HAP-1 (cell line): ENCODE measurements around the gene SLC49A4.

Source experiments
- DNase-seq, 2 experiments: peaks; one replicate each; pipeline ENCODE4 v3.0.0-alpha.2; 2016 to 2020; ENCODE audit warnings: low spot score in 2 of 2
- H3K27me3 ChIP-seq: fragments of 250-450 bp; sonication (Bioruptor Pico); 2 replicates; pipeline ENCODE4 v1.5.1; 2020; ENCODE audit warnings: low read depth, mild to moderate bottlenecking, moderate library complexity
- H3K36me3 ChIP-seq: fragments of 250-450 bp; sonication (Bioruptor Pico); replicated peaks from 2 replicates; pipeline ENCODE4 v1.5.1; 2020; ENCODE audit warnings: mild to moderate bottlenecking
- H3K4me1 ChIP-seq: fragments of 250-450 bp; sonication (Bioruptor Pico); 2 replicates; pipeline ENCODE4 v1.5.1; 2020; ENCODE audit warnings: mild to moderate bottlenecking
- H3K4me3 ChIP-seq: fragments of 250-450 bp; sonication (Bioruptor Pico); 2 replicates; pipeline ENCODE4 v1.5.1; 2020; ENCODE audit warnings: mild to moderate bottlenecking, moderate library complexity
- H3K9me3 ChIP-seq: fragments of 250-450 bp; sonication (Bioruptor Pico); 2 replicates; pipeline ENCODE4 v1.5.1; 2020; ENCODE audit warnings: mild to moderate bottlenecking, moderate library complexity
- in situ Hi-C: fragments of 300-500 bp; cut with MboI; formaldehyde crosslinking; loops from 3 replicates; pipeline ENCODE4 v1.14.3; 2020; ENCODE audit warnings: low sequenced_read_pairs, inconsistent platforms, mixed read lengths

Gene SLC49A4

DNA sequence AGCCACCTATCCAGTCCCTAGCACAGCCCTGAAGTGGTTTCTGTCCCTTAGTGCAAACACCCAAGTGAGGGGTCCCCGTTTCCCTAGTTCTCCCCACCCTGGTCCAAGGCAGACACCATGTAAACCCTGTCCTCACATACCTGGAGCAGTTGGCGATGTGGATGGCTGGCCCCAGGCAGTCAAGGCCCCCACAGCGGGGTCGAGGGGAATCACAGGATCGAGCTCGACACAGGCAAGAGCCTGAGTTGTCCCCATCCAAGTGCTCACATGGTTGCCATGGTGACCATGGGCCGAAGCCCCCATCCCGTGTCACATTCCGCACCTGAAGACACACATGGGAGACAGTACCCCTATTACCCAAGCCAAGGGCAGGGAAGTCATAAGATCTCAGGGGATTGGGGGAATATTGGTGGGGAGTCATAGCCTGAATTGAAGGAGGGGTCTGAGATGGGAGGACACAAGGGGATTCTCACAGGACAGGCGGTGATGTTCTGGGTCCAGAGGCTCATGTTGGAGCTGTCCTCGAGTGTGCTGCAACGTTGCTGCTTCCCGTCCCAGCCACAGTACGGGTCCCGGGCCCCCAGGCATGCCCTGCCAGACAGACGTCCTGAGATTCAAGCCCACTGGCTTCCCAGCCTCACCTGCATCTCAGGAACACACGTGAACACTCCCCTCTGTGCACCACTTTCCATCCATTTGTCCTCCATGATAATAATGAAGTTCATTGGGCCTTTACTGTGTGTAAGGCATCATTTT lies 120.6 kb downstream of the SLC49A4 start:
- Histone ChIP-seq H3K4me1 (no peaks in the 10 kb centered on the region), H3K36me3 (no peaks in the 10 kb centered on the region), H3K9me3 (no peaks in the 10 kb centered on the region), H3K4me3 (no peak overlapping the region), H3K27me3 (no peaks in the 10 kb centered on the region)
- DNase-seq: no peak
- in situ Hi-C loops: no loop called here

DNA sequence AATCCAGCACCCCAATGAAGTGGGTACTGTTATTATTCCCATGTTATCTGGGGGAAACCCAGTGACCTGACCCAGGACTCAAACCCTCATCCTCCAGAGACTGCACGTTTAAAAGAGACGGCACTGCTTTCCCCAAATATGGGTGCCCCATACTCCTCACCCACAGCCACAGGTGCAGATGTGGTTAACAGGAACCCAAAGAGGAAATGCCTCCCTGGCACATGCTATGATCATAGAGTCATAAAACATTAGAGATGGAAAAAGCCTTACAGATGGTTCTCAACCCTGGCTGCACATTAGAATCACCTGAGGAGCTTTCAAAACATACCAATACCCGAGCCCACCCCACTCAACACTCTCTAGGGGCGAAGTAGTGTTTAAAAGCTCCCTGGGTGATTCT lies 121.2 kb downstream of the SLC49A4 start:
- no peaks in the 10 kb centered on the region for H3K27me3 ChIP-seq

GRCh38 chr3:122916580-122916979 lies 121.7 kb downstream of the SLC49A4 start:
- Histone ChIP-seq H3K4me1 (0 out of 2 replicates have a peak, but pooled peaks cover 2% of the 10 kb centered on the region), H3K4me3 (no peak overlapping the region), H3K9me3 (no peaks in the 10 kb centered on the region), H3K27me3 (no peaks in the 10 kb centered on the region), H3K36me3 (no peaks in the 10 kb centered on the region)
- in situ Hi-C loops: no loop called here
- no peak for DNase-seq

More for the DNA sequence above, 121.2 kb downstream of the SLC49A4 start:
- Histone ChIP-seq H3K36me3 (no peaks in the 10 kb centered on the region), H3K4me3 (no peak overlapping the region), H3K9me3 (no peaks in the 10 kb centered on the region), H3K4me1 (no peaks in the 10 kb centered on the region)
- in situ Hi-C loops: no loop called here
- DNase-seq: no peak

DNA sequence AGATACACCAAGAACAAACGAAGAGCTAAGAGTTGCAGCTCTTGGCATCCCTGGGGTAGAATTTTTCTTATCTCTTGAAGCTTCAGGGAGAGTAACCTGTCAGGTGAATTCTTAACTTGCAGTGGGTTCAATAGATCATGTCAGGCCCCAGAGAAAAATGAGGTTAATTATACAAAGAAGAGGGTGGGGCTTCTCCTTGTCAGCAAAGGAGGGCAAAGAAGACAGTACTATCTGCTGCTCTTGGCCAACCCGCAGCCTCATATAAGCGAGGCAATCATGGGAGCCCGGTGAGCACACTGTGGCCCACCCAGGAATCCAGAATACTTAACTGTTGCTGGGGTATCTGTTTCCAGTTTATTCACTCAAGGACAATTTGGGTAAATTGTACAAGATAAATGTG lies 122.5 kb downstream of the SLC49A4 start:
- Histone ChIP-seq H3K9me3 (no peaks in the 10 kb centered on the region), H3K4me1 (peaks cover 3% of the 10 kb centered on the region; the same call in 1 of the 2 replicates), H3K4me3 (no peak overlapping the region), H3K36me3 (no peaks in the 10 kb centered on the region), H3K27me3 (peaks cover 5% of the 10 kb centered on the region; the same call in 1 of the 2 replicates)
- no peak for DNase-seq
- in situ Hi-C loops: no loop called here

DNA sequence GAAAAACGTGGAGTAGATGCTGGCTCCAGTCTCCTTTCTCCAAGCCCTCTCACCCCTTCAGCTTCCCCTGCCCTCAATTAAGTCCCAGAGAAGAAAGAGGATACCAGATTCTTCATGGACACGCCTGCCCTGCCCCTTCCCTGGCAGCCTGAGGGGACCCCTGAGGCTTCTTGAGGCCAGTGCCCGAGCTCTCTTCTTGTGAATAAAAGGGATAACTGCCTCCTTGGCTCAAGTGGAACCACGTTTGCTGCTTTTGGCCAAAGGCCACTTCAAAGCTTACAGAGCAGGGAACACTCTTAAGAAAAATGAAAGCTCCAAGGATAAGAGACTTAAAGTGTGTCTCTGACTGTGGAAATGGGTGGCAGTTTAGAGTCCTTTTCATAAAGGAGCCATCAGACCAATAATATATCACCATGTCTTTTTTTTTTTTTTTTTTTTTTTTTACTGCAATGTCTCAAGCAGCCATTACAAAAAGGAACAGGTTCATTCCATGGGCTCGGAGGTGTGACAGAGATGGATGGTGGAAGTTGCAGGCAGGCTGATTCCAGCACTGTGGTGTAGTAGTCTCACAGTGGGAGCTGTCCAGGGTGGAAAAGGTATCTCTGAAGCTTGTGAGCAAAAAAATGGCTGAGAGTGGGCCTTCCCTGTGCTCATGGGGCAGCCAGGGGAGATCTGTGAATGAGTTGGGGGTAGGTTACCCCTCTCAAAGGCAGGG lies 123.9 kb downstream of the SLC49A4 start:
- no peak for DNase-seq
- no peaks in the 10 kb centered on the region for H3K9me3 ChIP-seq
- in situ Hi-C loops: no loop called here
- peaks cover 3% of the 10 kb centered on the region; the same call in 1 of the 2 replicates for H3K4me1 ChIP-seq
- peaks cover 6% of the 10 kb centered on the region; the same call in 1 of the 2 replicates for H3K27me3 ChIP-seq
- H3K4me3 ChIP-seq: no peak overlapping the region
- no peaks in the 10 kb centered on the region for H3K36me3 ChIP-seq

- in situ Hi-C loops: no loop called here
- no peak for DNase-seq
- no peaks in the 10 kb centered on the region for H3K9me3 ChIP-seq
- no peaks in the 10 kb centered on the region for H3K36me3 ChIP-seq
- peaks cover 6% of the 10 kb centered on the region; the same call in 1 of the 2 replicates for H3K27me3 ChIP-seq
- H3K4me1 ChIP-seq: peaks cover 3% of the 10 kb centered on the region; the same call in 1 of the 2 replicates
- H3K4me3 ChIP-seq: no peak overlapping the region
Measured at GRCh38 chr3:122919291-122919610, 124.4 kb downstream of the SLC49A4 start.

DNA sequence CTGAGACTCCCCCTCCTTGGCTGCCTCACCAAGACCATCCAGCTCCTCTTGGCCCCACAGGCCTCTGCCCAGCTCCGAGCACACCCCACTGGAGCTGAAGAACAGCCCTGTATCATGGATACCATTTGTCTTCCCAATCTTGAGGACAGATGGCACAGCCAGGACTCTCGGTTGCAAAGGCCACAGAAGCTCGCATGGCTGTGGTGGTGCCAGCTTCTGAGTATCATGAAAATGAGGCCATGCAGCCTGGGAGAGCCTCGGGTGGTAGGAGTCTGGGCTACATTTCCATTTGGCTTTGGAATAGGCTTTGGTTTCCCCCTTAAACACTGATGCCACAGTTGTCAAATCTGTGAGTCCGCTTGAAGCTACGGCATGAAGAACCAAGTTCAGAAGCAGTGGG lies 126.1 kb downstream of the SLC49A4 start:
- Histone ChIP-seq H3K36me3 (no peaks in the 10 kb centered on the region), H3K9me3 (no peaks in the 10 kb centered on the region), H3K4me1 (peaks cover 3% of the 10 kb centered on the region; the same call in 1 of the 2 replicates), H3K27me3 (peaks cover 9% of the 10 kb centered on the region; the same call in 1 of the 2 replicates), H3K4me3 (no peak overlapping the region)
- in situ Hi-C loops: no loop called here
- no peak for DNase-seq

GRCh38 chr3:122921791-122922651 lies 127.2 kb downstream of the SLC49A4 start:
- in situ Hi-C loops: no loop called here
- no peaks in the 10 kb centered on the region for H3K36me3 ChIP-seq
- DNase-seq: peak; percentile 45 to 85
- H3K27me3 ChIP-seq: peaks cover 9% of the 10 kb centered on the region; the same call in 1 of the 2 replicates
- no peaks in the 10 kb centered on the region for H3K9me3 ChIP-seq
- peaks cover 3% of the 10 kb centered on the region; the same call in 1 of the 2 replicates for H3K4me1 ChIP-seq
- peak overlapping the region; percentile 32 for H3K4me3 ChIP-seq

DNA sequence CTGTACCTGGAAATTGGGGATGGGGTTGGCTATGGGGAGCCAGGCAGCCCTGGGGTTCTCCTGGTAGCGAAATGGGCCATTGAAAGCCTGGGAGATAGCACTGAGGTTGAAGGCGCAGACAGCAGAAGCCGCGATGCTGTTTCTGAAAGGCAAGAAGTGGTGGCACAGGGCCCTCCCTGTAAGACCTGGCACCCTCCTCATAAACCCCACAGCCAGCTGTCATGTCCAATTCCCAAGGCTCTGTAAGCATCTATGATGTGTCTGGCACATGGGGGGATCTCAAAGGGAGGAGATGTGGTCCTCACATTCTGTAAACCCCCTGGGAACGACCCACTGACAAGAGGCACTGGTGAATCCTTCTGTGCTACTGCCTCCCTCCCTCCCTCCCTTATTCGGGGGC lies 128.7 kb downstream of the SLC49A4 start:
- in situ Hi-C loops: no loop called here
- no peaks in the 10 kb centered on the region for H3K9me3 ChIP-seq
- no peaks in the 10 kb centered on the region for H3K36me3 ChIP-seq
- peaks cover 3% of the 10 kb centered on the region; the same call in 1 of the 2 replicates for H3K4me1 ChIP-seq
- no peak for DNase-seq
- H3K4me3 ChIP-seq: no peak overlapping the region
- H3K27me3 ChIP-seq: peaks cover 9% of the 10 kb centered on the region; the same call in 1 of the 2 replicates

- DNase-seq: no peak
- Histone ChIP-seq H3K9me3 (no peaks in the 10 kb centered on the region), H3K27me3 (peaks cover 9% of the 10 kb centered on the region; the same call in 1 of the 2 replicates), H3K4me1 (peaks cover 3% of the 10 kb centered on the region; the same call in 1 of the 2 replicates), H3K36me3 (no peaks in the 10 kb centered on the region), H3K4me3 (no peak overlapping the region)
- in situ Hi-C loops: no loop called here
Measured at GRCh38 chr3:122924056-122924455, 129.2 kb downstream of the SLC49A4 start.

GRCh38 chr3:122925756-122926155 lies 130.9 kb downstream of the SLC49A4 start:
- H3K36me3 ChIP-seq: no peaks in the 10 kb centered on the region
- in situ Hi-C loops: loop anchor here (25.0 kb wide), 1 partner anchor 337 kb away; no protein-coding TSS in a partner anchor
- DNase-seq: no peak
- H3K4me3 ChIP-seq: no peak overlapping the region
- H3K27me3 ChIP-seq: peaks cover 9% of the 10 kb centered on the region; the same call in 1 of the 2 replicates
- no peaks in the 10 kb centered on the region for H3K9me3 ChIP-seq
- peaks cover 3% of the 10 kb centered on the region; the same call in 1 of the 2 replicates for H3K4me1 ChIP-seq

DNA sequence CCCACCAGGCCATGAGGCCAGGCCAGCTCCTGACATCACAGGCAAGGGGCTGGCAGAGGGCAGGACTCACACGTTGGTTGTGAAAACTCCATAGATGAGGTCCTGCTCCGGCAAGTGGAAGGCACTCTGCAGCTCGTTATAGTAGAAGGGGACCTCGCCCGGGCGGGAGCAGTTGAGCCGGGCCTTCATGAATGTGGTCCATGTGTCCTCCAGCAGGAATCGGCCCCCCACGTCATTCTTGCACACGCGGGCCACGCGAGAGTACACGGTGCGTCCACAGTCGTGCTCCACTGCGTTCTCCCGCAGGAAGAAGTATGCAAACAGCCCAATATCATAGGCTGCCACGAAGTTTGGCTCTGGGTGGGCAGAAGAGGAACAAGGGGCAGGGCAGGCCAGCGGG lies 131.5 kb downstream of the SLC49A4 start:
- H3K9me3 ChIP-seq: no peaks in the 10 kb centered on the region
- H3K27me3 ChIP-seq: peaks cover 9% of the 10 kb centered on the region; the same call in 1 of the 2 replicates
- H3K4me3 ChIP-seq: no peak overlapping the region
- DNase-seq: no peak
- H3K36me3 ChIP-seq: no peaks in the 10 kb centered on the region
- in situ Hi-C loops: loop anchor here (25.0 kb wide), 1 partner anchor 336 kb away; no protein-coding TSS in a partner anchor
- H3K4me1 ChIP-seq: peaks cover 3% of the 10 kb centered on the region; the same call in 1 of the 2 replicates

DNA sequence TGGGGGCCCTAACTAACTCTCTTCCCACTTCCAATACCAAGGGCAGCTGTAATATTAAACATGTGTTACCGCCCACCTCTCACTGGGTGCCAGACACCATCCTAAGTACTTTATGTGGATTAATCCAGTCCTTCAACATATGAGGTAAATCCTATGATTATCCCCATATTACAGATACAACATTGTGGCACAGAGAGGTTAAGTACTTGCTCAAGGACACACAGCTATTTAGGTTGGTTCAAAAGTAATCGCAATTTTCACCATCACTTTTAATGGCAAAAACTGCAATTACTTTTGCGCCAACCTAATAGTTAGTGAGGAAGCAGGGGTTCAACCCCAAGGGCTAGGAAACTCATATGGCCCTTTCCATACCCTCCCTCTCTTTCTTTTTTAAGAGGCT lies 131.9 kb downstream of the SLC49A4 start:
- in situ Hi-C loops: loop anchor here (25.0 kb wide), 1 partner anchor 335 kb away; no protein-coding TSS in a partner anchor
- Histone ChIP-seq H3K36me3 (no peaks in the 10 kb centered on the region), H3K4me3 (no peak overlapping the region), H3K9me3 (no peaks in the 10 kb centered on the region), H3K4me1 (no peaks in the 10 kb centered on the region; the same call in 1 of the 2 replicates), H3K27me3 (peaks cover 12% of the 10 kb centered on the region; the same call in 1 of the 2 replicates)
- DNase-seq: no peak
